Ecto neural progenitor cell (in vitro differentiated cells): ENCODE measurements around the gene PLXNA3.
A peak's percentile ranks its signal among the peaks of the same experiment; 100 is the strongest.

Experiments
- DNase-seq: peaks from one replicate; pipeline ENCODE4 v3.0.0-alpha.2; 2018; ENCODE audit warnings: low spot score

The PLXNA3 gene

DNA sequence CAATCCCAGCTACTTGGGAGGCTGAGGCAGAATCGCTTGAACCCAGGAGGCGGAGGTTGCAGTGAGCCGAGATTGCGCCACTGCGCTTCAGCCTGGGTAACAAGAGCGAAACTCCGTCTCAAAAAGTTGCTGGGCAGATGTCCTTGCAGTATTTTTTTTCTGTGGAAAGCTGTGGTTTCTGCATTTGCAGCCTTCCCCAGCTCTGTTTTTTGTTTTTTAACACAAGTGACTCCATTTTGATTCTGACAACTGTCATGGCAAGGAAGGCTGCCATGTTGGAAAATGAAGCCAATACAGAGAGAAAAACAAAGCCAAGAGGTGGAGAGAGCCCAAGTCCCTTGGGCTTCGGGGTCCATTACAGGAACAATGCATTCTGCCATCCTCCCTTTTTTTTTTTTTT is 44.0 kb downstream of the PLXNA3 start:
- no peak for DNase-seq

DNA sequence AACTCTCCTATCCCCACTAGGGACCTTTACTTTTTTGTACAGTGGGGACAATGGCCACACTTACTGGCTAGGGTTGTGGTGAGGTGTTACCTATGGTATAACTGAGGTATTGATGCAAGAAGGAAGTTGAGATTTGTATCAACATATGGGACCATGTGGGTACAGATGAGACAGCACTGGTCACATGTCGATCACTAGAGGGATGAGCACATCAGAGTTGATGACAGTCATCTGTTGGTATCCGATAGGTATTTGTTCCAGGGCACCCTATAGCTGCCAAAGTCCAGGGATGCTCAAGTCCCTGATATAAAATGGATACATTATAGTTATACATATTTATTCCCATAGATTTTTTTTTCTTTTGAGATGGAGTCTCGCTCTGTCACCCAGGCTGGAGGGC is 44.9 kb downstream of the PLXNA3 start:
- no peak for DNase-seq

DNA sequence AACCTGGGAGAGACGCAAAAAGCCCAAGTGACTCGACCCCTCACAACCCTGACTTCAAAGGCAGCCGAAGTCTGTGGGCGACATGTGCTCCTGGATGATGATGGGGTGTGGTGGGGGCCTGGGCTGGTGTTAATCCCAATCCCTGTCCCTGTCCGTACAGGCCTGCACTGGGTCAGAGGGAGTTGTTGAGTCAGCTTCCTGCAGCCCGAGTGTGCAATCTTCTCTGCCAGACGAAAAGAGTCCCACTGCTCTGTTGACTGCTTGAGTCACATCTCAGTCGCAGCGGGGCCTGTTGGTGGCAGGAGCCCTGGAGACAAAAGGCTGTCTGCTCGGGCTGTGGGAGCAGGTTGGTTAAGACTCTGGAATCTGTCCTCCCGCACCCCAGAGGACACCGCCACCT is 47.7 kb downstream of the PLXNA3 start:
- DNase-seq, result no peak

DNA sequence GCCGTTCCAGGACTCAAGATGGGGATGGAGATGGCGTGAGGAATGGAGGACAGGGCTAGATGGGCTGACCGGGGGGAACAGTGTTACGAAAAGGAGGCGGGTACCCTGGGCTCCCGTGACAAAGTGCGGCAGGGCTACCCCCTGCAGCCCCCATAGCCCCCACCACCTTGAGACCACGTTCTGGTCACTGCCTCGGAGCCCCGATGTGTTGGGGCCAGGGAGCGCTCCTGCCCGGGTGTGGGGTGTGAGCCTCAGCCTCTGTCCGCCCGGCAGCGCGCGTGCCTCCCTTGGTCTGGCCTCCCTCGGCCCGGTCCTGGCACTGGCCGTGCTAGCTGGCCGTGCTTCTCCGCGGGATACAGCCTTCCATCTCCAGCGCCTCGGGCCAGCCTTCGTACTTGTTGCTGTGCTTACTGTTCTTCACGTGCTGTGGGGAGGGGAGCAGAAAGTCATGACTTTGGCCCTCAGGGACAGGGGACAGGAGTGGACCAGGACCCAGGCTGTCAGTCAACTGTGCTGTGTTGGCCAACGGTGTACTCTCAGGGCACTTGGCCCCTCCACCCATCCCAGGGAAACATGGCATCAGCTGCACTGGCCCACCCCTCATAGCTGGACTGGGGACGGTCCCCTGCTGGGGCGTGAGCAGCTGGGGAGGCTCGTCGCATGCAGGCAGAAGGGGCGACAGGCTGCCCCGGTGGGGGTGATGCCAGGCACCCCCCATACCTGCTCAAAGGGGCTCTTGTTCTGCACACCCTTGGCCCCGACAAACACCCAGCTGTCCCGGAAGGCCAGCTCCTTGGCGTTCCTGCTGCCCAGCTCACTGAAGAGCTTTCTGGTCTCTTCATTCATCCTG is 48.6 kb downstream of the PLXNA3 start:
- DNase-seq, result no peak

DNA sequence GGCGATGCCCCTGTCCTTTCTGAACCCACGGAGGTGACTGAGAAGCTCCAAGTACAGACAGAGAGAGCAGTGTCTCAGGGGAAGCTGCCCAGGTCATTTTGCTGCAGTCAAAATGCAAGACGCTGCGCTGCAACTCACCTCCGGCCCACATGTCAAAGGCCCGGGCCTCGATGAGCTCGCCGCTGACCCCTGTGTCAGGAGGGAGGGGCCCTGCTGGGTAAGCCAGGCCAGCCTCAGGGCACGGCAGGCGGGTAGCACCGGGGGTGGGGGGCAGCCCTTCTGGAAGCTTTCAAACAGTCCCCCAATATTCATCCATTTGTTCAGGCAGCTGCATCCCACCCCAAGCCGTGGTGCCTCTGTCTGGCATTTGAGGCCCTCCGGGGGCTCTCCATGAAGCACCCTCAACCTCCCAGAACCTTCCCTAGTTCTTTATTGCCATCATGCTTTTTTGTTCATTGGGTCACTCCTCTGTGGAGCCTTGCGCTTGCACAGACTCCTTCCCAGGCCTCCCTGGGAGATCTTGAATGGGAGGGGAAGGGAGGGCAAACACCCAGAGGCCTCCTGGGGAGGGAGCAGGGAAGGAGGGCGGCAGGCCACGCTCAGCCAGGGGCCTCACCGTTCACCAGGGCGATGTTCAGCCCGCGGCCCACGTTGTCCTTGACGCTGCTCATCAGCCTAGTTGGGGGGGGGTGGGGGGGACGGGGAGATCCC is 49.7 kb downstream of the PLXNA3 start:
- no peak for DNase-seq

DNA sequence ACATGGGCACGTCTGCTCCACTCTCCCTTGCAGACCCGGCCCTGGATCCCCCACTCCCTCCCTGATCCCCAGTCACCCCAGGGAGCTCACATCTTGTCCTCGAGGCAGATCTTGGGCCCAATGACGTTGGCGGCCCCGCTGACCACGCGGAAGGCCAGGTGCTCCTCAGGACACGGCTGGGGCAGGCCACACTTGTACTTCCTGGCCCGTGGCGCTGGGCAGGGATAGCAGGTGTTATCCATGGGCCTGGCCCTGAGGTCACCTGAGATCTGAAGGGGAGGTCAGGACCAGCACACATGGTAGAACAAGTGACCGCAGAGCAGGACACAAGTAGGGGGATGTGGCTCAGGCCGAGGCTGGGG is 50.3 kb downstream of the PLXNA3 start:
- no peak for DNase-seq

DNA sequence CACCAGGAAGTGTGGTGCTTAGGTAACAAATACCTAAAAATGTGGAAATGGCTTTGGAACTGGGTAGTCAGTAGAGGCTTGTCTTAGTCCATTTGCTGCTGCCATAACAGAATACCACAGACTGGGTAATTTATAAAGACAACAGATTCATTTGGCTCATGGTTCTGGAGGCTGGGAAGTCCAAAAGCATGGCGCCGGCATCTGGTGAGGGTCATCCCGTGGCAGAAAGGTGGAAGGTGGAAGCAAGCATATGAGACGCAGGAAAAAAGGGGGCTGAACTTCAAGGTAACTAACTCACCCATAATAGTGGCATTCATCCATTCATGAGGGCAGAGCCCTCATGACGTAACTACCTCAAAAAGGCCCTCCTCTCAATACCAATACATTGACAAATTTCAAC is 51.4 kb downstream of the PLXNA3 start:
- no peak for DNase-seq

DNA sequence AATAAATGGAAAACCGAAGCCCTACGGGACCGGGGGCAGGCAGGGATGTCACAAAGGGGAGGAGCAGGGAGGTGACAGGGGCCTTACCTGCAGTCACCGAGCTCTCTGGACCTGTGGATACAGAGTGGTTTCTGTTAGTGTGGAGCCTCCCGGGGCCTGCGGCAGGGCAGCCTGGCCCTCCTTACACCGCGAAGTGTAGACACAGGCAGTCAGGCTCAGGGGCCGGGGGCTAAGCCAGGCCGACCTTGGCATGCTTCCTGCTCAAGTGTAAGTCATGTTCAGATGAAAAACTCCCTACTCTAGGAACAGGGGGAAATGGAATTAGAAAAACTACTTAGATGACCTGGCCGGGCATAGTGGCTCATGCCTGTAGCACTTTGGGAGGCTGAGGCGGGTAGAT is 53.7 kb downstream of the PLXNA3 start:
- DNase-seq, result no peak

DNA sequence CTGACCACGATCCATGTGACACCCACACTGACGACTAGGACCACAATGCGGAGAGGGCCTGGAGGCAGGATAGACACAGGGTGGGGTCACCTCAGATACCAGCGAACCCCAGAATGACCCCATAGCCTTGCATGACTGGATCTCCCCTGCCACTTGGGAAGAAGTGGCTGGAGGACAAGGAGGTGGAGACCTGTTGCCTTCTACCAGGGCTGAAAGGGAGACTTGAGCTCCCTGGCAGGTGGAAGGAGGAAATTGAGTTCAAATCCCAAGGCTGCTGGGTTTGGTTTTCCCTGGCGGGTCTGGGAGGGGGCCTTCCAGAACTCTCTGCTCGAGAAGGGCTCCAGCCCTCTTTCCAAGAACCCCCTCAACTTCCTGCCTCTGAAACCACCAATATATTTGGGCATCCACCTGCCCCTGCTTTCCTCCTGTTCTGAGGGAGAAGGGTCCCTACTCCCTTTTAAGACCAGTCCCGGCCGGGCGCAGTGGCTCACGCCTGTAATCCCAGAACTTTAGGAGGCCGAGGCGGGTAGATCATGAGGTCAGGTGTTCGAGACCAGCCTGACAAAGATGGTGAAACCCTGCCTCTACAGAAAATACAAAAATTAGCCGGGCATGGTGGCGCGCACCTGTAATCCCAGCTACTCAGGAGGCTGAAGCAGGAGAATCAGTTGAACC is 54.9 kb downstream of the PLXNA3 start:
- DNase-seq, result no peak

DNA sequence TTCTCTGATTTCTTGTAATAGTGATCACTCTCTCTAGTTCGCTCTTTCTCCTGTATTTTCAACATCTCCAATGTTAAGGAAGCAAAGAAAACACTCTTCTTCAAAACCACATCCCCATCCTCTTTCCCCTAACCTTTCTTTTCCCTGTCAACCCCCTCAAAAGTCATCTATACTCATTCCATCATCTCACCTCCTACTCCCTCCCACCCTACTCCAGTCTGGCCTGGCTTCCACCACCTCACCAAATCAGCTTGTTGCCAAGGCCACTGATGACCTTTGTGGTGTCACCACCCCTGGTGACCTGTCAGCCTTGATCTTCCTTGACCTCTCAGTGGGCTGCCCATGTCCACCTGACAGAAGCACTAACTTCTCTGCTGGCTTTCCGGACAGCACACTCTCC is 55.6 kb downstream of the PLXNA3 start:
- no peak for DNase-seq

DNA sequence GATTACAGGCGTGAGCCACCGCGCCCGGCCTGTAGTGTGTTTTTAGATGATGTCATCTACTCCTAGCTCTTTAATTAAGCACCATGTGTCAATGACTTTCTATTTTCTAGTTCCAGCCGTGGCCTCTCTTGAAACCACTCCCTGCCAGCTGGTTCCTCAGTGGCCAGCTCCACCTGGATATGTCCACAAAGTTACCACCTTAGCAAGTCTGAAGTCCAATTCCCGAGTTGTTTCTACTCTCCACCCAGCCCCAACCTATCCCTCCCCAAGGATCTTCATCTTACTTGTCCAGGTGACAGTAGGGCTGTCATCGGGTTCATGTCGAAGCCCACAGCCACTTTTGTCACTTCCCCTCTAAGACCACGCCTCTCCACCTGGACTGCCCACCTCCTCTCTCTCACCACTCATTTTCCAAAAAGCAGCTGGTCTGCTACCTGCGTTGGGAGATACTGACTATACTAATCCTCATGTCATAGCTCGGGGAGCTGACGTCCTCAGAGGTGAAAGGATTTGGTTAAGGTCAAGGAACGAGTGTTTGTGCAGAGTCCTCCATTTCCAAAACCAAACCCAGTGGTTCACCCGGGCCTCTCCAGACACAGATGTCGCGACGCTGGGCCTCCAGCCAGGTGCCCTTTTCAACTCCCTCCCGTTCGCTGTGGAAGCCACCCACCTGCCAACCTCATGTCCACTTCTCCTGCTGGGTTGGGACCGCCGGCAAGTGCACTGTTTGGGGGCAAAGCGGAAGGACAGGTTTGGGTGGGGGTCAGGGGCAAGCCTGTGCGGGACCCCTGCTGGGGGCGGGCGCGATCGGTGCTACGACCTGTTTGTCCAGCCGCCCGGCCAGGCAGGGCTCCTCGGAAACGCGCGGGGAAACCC is 57.2 kb downstream of the PLXNA3 start:
- no peak for DNase-seq

DNA sequence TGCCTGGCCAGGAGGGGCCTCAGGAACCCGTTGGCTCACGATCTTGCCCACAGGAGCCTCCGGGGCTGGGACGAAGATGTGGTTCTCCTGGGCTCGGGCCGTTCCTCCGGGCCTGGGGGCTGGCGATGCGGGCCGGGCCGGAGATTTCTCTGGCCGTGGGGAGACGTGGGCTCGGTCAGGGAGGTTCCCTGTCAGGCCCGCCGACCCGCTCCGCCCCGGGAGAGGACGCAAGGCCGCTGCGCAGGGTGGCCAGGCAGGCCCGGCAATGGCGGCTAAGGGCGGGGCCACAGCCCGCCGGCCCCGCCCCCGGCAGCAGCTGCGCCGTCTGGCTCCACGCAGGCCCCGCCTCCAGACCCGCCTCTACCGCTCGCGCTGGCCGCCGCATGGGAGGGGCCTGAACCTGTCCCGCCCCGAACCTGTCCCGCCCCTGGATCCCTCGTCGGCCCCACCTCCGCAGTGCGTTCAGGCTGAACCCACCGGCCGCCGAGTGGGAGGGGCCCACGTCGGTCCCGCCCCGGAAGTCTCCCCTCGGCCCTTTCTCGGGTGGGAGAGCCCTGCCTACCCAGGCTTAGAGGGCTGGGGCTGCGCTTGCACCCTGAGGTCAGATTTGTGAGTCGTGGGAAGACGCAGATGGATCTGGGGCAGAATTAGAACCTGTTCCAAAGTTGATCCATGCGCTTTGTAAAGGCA is 58.0 kb downstream of the PLXNA3 start, which contains the start of gene FAM3A:
Gene FAM3A (minus strand): TSS at position 267 of the 690 bp plus-strand sequence. CDS start 460 bp downstream, outside the sequence.
- DNase-seq, result peak; percentile 93

DNA sequence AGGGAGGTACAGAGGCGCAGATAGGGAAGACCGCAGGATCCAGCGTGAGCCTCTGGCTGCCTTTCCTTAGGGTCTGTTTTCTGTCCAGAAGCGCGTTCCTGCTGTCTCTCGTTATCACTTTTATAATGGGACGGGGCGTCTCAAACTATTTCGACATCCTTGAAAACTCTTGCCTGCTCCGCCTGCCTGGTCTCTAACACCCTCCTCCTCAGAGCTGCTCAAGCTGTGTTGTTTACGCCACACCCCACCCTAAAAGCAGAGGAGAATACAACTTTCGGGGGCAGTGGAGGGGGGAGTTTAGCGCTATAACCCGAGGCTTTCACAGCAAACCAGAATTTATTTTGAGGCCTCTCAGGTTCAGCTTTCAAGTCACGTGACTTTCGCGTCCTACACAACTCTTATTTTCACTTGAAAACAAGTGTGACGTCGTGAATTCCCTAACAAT is 58.6 kb downstream of the PLXNA3 start:
- DNase-seq, result no peak

DNA sequence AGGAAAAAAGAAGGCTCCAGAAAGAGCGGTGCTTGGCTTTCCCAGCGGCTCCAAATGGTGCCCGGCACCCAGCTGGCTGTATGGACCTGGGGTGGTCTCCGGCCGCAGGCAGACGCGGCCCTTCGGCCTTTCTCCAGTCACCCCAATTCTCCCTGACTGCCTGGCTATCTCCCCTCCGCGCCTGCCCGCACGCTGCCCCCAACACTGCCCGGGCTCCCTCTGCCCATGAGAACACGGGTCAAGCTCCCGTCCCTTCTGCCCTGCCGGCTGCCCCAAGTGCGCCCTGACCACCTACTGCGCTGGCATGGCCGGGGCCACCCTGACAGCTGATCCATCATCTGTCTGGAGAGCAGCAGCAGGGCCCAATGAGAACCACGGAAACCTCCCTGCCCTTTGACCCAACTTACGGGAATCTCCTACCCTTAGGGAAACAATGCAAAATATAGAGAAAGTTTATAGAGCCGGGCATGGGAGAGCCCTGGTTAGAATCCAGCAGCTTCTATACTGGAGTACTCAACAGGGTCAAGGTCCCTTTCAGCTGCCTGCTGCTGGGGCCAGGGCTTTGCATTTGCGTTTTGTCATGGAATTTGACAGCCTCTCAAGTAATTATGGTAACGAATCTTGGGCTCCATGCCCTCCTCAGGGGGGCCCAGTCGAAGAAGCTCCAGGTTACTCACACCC is 59.2 kb downstream of the PLXNA3 start:
- DNase-seq, result no peak

DNA sequence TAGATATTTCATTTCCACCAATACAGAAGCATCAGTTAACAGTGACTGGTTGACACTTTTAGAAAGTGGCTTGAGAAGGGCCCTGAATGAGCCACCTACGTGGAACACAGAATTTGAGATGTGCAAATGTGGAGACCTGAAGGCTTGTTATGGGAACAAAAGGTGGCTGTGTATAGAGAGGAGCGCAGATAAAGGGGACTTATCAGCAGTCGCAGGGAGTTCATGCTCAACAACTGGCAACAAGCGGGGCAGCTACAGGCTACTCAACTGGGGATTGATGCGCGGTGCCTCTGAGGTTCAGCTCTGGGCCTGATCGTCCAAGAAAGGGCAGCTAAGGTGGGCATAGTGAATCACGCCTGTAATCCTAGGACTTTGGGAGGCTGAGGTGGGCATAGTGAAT is 61.3 kb downstream of the PLXNA3 start:
- no peak for DNase-seq

DNA sequence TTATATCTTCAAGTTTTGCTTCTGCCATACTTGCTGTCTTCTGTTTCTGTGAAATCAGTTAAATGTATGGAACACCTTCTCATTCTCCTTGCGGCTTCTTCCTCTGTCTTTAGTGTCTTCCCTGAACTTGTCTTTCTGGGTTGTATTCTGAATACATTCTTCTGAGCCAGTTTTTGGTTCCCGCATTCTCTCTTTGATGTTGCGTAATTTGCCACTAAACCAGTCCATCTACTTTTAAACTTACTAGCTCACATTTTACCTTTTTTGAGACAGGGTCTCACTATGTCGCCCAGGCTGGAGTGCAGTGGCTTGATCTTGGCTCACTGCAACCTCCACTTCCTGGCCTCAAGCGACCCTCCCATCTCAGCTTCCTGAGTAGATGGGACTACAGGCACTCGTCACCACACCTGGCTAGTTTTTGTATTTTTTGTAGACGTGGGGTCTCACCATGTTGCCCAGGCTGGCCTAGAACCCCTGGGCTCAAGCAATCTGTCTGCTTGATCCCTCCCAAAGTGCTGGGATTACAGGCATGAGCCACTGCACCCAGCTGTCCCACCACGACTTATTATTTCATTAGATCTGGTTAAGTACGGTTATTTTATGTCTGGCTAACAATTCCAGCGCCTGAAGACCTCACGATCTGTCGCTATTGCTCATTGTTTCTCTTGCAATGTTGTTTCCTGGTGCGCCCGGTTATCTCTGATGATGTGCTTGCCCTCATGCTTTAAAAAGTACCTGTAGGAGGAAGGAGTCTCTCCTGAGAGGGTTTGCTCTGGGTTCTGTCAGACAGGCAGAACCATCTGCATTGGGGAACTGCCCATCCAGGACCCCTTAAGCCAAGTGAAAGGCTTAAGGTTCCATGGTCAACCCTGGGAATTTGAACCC is 67.8 kb downstream of the PLXNA3 start:
- DNase-seq, result no peak

DNA sequence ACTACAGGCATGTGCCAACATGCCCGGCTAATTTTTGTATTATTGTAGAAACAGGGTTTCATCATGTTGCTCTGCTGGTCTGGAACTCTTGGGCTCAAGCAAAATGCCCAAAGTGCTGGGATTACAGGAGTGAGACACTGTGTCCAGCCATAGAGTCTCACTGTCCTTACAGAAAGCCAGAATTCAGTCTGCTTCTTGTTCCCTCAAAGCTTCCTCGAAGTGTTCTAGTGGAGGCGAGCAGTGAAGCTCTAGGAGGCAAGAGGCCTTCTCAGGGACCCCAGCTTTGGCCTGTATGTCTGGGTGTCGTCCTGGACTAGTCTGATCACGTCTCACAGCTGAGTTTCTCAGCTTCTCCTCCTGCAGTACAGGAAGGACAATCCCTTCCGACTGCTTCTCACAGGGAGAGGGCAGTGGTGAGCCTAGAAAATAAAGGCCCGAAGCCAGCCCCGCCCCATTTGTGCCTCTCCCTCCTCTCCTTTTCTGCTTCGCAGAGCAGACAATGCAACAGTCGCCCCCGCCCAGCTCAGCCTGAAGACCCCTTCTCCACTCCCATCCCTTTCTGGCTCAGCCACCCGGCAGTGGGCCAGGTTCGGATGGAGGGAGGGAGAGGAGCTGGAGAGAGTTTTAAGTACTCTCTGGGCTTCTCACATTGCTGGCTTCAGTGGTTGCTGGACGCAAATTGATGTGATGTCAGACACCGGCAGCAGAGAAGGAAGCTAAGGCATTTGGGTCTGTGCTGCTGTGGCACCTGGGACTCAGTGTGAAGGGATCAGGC is 69.0 kb downstream of the PLXNA3 start:
- peak; percentile 79 for DNase-seq
